GM21619 (cell line): Measurements from ENCODE around the gene COA7.
"Not testable (repeated sequence)": the region's sequence is repeated elsewhere in the genome, so short reads cannot be mapped to it uniquely, and the experiment has no call there.

Source experiments
- ATAC-seq: cut with Tn5 transposase; IDR thresholded peaks from one replicate; pipeline ENCODE4 v1.9.1; 2021; ENCODE audit not compliant: unreplicated experiment

The COA7 gene

DNA sequence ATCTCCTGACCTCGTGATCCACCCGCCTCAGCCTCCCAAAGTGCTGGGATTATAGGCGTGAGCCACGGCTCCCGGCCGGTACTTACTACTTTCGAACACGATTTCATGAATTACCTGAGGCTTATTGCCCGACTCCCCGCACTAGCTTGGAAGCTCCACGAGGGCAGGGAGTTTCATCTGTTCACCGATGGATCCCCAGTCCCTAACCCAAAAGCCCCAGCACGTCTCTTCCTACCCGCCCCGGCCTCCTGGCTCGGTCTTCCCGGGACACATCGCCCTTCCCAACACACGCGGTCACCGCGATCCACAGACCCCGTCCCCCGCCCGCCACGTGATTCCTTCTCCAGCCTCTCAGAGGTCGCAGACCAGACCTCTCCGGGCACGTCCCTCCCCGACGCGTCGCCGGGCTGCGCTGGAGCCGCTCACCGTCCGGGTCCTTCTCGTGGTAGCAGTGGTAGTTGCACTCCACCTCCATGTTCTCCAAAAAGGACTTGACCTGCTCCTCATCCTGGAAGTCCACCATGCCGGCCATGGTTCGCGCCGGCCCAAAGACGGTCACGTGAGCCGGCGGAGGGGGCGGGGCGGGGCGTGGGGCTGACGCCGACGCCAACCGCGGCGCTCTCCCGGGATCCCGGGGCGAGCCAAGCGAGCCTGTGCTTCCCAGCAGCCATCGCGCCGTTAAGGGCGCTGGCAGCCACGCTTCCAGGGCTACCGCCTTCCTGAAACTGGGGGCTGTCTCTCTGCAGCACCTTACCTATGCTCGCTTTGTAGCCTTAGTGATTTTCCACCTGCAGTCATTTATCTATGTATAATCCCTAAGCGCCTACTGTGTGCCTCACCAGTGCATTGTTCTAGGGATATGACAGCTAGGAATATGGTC, at the start of gene COA7:
COA7 (minus strand) TSS at position 553 of the 880 bp plus-strand sequence; CDS start at position 532, 21 bp downstream.
- peak; percentile 40 for ATAC-seq

DNA sequence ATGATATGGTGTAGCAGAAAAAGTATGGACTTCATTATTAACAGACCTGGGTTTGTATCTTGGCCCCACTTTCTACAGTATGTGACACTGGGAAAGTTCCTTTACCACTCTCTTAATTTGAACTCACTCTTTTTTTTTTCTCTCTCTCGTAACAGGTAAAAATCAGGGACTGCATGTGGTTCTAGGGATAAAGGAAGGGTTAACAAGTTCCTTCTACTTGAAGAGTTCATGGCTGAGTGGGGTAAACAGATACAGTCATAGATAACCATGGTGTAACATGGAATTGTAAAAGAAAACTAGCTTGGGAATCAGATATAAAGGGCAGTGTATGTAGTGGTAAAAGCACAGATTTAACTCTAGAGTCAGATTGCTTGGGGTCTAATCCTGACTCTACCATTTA, 49.3 kb upstream of the COA7 start:
- no peak for ATAC-seq

DNA sequence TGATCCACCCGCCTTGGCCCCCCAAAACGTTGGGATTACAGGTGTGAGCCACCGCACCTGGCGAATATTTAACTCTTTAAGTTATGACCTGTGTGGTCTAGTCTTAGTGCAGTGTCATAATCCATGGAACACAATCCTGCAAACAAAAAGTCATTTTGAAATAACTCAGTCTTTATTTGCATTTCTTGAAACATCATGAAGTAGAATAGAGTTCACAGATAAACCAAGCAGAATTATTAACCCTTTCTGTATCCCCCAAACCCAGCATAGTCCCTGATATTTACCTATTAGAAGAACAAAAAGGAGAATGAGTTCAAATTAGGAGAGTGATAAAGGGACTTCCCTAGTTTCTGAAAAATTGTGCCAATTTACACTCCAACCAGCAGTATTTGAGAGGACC, 48.0 kb upstream of the COA7 start:
- ATAC-seq = no peak

DNA sequence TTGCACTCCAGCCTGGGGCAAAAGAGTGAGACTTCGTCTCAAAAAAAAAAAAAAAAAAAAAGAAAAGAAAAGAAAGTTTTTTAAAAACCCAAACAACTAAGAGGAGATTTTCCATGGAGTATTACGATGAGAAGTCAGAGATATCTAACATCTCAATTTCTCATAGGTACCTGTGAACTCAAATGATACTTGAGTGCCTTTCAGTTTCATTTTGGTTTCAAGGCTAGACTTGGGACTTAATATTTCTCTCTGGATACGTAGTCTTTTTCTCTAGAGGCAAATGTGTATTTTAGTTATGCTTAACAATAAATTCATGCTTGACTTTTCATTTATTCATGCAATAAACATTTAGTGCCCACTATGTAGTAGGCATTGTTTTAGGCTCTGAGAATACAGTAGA, 43.1 kb upstream of the COA7 start:
- ATAC-seq = no peak

DNA sequence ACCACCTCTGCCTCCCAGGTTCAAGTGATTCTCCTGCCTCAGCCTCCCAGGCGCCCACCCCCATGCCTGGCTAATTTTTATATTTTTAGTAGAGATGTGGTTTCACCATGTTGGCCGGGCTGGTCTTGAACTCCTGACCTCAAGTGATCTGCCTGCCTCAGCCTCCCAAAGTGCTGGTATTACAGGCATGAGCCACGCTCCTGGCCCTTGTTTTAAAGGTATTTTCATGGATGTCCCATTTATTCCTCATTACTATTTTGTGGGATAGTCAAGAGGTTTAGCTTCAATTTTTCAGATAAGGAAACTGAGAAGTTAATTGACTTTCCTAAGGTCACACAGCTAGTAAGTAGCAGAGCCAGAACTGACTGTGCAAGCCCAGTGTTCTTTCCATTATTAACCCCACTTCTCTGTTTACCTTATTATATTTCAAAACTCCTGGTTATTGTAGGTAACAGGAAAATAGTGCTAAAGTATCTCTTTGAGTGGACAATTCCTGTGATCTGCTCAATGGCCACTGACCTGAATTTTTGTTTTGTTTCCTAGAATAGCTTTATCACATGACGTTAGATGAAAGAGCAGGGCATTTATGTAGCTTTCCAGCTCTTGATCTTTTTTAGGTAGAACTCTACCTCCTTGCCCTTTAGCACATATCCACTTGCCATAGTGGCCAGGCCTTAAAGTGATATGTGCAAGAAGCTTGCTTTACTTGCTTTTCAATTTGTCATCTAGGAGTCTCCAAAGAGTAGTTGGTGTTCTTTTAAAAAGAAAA, 41.7 kb upstream of the COA7 start:
- no peak for ATAC-seq

DNA sequence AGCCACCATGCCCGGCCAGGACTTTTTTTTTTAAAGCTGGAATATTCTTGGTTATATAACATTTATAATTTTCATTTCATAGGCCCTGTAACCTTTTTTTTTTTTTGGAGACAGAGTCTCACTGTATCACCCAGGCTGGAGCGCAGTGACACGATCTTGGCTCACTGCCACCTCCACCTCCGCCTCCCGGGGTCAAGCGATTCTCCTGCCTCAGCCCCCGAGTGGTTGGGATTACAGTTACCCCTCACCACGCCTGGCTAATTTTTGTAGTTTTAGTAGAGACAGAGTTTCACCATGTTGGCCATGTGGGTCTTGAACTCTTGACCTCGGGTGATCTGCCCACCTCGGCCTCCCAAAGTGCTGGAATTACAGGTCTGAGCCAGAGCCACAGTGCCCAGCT, 40.7 kb upstream of the COA7 start:
- no peak for ATAC-seq

DNA sequence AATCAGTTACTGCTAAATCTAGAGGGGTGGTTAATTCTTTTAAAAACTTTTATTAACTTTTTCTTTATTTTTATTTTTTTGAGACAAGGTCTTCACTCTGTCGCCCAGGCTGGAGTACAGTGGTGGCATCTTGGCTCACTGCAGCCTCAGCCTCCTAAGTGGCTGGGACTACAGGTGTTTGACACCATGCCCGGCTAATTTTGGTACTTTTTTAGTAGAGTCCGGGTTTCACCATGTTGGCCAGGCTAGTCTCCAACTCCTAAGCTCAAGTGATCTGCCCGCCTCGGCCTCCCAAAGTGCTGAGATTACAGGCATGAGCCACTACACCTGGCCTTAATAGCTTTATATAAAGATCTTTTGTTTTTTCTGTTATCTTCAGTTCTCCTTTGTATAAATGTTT, 40.0 kb upstream of the COA7 start:
- ATAC-seq = no peak

DNA sequence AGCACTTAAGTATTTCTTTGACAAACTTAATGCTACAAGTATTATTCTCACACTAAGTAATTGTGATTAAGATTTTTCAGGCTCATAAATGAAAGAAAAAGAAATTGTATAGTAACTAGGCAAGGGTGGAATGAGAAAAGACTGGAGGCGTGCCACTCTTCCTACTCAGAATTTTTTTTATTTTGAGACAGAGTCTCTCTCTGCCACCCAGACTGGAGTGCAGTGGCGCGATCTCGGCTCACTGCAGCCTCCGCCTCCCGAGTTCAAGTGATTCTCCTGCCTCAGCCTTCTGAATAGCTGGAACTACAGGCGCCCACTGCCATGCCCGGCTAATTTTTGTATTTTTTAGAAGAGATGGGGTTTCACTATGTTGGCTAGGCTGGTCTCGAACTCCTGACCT, 37.2 kb upstream of the COA7 start:
- not testable (repeated sequence) for ATAC-seq

DNA sequence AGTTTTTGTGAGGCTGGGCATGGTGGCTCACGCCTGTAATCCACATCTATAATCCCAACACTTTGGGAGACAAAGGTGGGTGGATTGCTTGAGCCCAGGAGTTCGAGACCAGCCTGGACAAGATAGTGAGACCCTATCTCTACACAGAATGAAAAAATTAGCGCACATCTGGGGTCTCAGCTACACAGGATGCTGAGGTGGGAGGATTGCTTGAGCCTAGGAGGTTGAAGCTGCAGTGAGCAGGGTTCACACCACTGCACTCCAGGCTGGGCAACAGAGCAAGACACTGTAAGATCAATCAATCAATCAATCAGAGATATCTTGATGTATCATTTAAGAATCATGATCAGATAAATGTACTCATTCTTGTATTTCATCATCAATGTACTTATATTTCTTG, 35.2 kb upstream of the COA7 start:
- no peak for ATAC-seq

DNA sequence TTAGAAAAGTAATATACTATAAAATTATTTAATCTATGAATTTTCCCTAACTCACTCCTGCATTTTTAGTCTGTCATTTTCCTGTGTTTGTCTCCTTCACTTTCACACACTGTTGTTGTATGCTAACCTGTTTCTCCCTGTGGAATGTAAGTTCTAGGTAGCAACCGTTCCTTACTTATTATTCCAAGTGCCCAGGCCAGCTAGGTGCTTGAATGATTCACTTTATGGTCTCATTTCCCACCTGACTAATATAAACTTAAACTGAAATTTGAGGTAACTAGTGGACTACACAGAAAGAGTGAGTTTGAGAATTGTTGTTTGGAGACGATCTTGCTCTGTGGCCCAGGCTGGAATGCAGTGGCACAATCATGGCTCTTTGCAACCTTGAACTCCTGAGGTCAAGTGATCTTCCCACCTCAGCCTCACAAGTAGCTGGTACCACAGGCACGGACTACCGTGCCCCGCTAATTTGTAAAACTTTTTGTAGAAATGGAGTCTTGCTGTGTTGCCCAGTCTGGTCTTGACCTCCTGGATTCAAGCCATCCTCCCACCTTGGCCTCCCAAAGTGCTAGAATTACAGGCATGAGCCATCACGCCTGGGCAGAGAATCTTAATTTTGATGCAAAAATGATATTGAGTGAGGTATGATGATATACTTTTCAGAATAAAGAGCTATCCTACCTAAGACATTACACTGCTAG, 30.0 kb upstream of the COA7 start:
- no peak for ATAC-seq

DNA sequence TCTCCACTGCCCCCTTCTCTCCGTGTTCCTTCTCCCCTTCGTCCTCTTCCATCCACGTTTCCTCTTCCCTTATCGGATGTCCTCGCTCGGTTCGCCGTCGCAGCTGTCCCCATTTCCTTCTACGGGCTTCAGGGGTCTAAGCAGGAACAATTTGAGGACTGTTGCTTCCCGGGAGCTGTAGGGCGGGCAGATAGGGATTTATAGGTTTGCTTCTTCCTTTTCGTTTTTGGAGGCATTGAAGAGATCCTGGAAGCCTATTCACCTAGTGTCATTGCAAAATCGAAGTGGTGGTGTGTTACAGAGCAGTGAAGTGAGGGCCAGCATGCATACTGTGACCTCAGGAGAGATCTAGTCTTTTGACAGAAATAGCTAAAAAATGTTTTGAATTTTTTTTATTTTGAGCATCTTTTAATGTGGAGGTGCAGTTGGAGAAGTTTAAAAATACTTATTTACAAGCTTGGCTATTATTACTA, 29.0 kb upstream of the COA7 start:
- ATAC-seq = no peak

DNA sequence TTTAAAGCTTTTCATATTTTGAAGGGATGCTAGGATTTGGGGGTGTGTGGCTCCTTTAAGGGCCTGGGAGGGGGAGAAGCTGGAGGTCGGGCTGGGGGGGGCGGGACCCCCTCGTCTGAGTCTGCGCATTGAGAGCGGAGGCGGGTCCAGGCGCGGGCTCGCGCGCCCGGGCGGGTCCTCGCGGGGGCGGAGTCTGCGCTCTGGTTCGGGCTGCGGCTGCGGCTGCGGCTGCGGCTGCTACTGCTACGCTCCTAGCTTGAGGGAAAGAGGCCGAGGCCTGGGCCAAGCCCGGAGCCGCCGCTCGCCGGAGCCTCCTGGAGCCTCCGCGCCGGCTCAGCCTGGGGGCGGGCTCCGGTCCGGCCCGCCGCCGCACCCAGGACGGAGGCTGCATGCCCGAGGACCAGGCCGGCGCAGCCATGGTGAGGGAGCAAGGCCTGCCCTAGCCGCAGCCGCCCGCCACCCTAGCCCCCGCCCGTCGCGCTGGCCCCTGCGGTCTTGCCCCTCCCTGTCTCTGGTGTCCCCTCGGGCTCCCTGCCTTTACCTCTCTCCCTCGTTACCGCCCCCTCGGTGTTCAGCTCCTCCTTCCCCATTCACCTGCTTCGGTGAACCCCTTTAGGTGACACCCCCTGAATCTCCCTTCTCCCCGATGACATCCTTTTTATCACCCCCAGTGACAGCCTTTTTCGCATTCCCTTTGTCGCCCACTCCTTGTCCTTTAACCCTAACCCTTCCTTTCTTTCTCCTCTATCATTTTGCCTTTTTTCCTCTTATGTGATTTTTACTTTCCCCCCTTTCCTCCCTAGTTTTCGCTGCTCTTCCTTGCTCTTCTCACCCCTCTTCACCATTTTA, 28.3 kb upstream of the COA7 start, which contains the start of gene ZYG11B:
ZYG11B (plus strand) TSS at position 189 of the 849 bp plus-strand sequence; CDS start at position 390, 201 bp downstream.
- ATAC-seq = peak; percentile 95

DNA sequence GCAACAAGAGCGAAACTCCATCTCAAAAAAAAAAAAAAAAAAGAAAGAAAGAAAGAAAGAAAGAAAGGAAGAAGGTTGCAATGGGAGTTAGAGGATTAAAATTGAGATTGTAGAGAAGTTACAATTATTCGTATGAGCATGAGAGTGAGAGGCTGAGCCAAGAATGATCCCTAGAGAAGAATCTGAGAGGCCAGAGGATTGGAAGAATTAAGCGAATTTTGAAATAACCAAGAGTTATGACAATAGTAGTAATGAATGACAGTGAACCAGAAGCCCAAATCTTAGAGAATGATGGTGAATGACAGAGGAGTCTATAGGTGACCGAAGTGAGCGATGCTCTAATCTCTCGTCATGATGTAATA, 27.7 kb upstream of the COA7 start:
- no peak for ATAC-seq

DNA sequence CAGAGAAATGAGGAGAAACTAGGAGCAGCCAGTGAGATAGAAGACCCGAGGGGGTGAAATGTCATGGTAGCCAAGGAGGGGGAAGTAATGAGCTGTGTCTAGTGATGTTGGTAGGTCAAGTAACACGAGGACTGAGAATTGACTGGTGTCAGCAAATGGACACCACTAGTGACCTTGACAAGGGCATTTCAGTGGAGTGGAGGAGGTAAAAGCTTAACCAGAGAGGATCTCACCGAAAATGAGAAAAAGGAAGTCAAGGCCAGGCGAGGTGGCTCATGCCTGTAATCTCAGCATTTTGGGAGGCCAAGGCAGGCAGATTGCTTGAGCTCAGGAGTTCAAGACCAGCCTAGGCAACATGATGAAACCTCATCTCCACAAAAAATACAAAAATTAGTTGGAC, 25.1 kb upstream of the COA7 start:
- no peak for ATAC-seq

DNA sequence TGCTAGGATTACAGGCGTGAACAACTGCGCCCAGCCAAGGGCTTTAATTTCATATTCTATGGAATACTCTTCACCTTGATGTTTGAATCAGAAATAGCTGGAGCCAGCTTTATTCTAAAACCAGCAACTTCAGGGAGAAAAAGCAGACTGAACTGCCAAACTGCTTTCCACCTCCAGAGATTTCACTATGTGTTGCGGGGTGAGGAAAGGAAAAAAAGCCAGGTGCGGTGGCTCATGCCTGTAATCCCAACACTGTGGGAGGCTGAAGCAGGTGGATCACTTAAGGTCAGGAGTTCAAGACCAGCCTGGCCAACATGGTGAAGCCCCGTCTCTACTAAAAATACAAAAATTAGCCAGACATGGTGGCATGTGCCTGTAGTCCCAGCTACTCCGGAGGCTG, 17.1 kb upstream of the COA7 start:
- not testable (repeated sequence) for ATAC-seq

DNA sequence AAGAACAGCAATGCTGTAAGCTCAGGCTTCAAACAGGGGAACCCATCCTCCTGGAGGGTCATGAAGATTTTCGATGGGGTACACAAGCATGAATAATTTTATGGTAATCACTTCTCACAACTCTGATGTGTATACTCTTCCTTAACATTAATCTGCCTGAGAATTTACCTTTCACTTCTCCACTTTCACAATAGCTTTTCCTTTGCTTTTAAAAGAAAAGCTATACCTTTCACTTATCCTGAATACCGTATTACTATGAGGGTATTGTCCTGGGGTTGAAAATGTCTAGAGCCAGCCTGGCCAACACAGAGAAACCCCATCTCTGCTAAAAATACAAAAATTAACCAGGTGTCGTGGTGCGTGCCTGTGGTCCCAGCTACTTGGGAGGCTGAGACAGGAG, 15.4 kb upstream of the COA7 start:
- no peak for ATAC-seq

DNA sequence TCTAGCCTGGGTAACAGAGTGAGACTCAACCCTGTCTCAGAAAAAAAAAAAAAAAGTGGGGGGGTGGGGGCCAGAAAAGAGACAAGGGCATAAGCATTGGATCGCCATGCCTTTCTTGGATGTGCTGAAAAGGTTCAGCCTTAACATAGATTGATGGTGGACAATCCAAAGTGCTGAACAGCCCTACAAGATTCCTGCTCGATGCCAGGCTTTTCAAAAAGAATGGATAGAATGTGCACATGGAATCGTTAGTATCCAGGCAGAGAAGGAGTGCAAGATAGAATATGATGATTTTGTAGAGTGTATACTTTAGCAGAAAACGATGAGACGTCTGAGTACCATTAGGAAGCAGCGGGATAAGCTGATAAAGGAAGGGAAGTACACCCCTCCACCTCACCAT, 10.9 kb upstream of the COA7 start:
- no peak for ATAC-seq

DNA sequence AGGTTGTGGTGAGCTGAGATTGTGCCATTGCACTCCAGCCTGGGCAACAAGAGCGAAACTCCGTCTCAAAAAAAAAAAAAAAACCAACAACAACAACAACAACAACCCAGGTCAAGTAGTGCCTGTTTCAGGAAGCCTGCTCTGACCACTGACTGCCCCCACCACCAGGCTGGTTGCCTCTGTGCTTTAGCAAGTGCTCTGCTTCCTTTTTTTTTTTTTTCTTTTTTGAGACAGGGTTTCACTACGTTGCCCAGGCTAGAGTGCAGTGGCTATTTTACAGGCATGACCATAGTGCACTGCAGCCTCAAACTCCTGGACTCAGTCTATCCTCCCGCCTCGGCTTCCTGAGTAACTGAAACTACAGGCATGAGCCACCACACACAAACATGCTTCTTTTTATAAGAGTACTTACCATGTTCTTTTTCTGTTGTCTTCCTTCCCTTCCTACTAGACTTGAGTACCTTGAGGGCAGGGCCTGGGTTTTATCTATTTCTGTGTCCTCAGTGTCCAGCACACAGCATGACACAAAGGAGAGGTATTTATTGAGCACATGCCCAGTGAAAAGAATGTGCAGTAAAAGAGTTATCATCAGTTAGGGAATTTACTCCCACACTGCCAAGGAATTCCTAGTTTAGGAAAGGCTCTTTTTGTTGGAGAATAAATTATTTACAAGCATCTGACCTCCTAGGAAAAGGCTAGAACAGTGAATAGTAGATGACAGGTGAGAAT, 9.9 kb upstream of the COA7 start:
- no peak for ATAC-seq

DNA sequence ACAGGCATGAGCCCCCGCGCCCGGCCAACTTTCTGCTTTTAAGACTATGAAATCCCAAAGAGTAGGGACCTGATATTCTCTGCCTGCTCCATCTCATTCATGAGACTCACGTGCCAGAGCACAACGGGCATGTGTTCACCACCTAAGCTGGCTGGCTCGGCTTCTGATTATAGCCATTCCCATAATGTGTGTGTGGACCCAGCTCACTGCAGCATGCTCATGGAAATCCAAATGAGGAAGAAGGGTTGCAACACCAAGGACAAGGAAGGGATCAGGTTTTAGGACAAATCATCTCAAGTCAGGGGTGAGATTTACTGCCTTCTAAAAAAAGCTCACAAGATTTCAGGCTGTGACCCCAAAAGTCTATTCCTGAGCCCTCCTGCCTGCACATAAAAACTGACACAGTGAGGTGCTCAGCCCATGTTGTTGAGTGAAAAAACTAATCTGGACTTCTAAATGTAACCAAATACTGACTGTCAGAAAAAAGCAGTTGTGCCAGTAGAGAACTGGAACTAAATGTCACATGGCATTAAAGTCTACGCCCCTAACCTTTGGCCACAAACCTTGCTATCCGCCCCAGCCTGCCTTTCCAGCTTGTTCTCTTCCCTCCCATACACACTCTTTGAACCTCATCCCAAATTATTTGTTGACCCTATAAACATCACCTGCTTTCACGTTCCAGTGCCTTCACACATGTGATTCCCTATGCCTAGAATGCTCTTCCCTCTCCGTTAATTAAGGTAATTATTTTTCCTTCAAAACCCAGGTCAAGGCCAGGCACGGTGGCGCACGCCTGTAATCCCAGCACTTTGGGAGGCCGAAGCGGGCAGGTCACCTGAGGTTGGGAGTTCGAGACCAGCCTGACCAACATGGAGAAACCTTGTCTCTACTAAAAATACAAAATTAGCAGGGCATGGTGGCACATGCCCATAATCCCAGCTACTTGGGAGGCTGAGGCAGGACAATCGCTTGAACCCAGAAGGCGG, 9.1 kb upstream of the COA7 start:
- no peak for ATAC-seq
